Stimulated activated naive CD8-positive, alpha-beta T cell treated with anti-CD3 and anti-CD28 coated beads, Interleukin-15, amount 100 ng/mL, for 72 hours (primary cell): ENCODE measurements around the gene UQCRHL.
"Not testable (repeated sequence)": the region's sequence is repeated elsewhere in the genome, so short reads cannot be mapped to it uniquely, and the experiment has no call there.

Experiments
- ATAC-seq: fragments of 150-1000 bp; cut with Tn5 transposase; 2 replicates; pipeline ENCODE4 v1.10.0; 2021; ENCODE audit warnings: mild to moderate bottlenecking, moderate library complexity
- DNase-seq, 2 donors: peaks; one replicate each; pipeline ENCODE4 v3.0.0; 2021 to 2022
- H3K27ac Mint-ChIP-seq, 2 donors: one replicate each; pipeline ENCODE4 v1.8.0; 2022; ENCODE audit warnings: mild to moderate bottlenecking in 2 of 2, mixed read lengths in 2 of 2, moderate library complexity in 2 of 2
- H3K27me3 Mint-ChIP-seq: one replicate; pipeline ENCODE4 v1.8.0; 2022; ENCODE audit warnings: mixed read lengths
- H3K4me1 Mint-ChIP-seq: one replicate; pipeline ENCODE4 v1.8.0; 2022; ENCODE audit warnings: mild to moderate bottlenecking, mixed read lengths
- H3K4me3 Mint-ChIP-seq, 2 donors: one replicate each; pipeline ENCODE4 v1.8.0; 2022; ENCODE audit warnings: mild to moderate bottlenecking in 2 of 2, mixed read lengths in 2 of 2, moderate library complexity in 1 of 2
- H3K9me3 Mint-ChIP-seq, 2 donors: one replicate each; pipeline ENCODE4 v1.8.0; 2022; ENCODE audit warnings: mixed read lengths in 2 of 2

UQCRHL gene

DNA sequence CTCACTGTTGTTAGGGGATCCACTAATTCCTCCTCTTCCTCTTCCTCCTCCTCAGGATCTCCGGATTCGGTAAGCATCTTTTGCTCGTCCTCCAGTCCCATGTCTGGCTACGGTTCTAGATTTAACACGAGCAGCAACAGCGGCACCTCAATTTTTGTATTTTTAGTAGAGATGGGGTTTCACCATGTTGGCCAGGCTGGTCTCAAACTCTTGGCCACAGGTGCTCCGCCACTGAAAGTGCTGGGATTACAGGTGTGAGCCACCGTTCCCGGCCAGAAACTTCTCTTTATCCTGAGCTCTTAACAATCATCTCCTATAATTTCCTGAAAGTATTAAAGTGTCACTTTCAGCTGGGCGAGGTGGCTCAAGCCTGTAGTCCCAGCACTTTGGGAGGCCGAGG lies at the start of gene UQCRHL:
Gene UQCRHL (minus strand): TSS at position 101 of the 400 bp plus-strand sequence. CDS start 0 bp downstream, at position 101.
- H3K9me3 Mint-ChIP-seq, H3K4me3 Mint-ChIP-seq, H3K4me1 Mint-ChIP-seq, H3K27me3 Mint-ChIP-seq, DNase-seq, ATAC-seq: not testable (repeated sequence)
- H3K27ac Mint-ChIP-seq: peak within 1 kb of the TSS in 1 of 2 donors; percentile 69

- Mint-ChIP-seq H3K27me3 (no peaks in the 10 kb centered on the region), H3K4me1 (peaks cover 28% of the 10 kb centered on the region), H3K4me3 (no peak overlapping the region), H3K27ac (no peak overlapping the region), H3K9me3 (no peaks in the 10 kb centered on the region)
- ATAC-seq: no peak
- no peak for DNase-seq
These were observed 49.4 kb upstream of the UQCRHL start for GRCh38 chr1:15856888-15857287.

DNA sequence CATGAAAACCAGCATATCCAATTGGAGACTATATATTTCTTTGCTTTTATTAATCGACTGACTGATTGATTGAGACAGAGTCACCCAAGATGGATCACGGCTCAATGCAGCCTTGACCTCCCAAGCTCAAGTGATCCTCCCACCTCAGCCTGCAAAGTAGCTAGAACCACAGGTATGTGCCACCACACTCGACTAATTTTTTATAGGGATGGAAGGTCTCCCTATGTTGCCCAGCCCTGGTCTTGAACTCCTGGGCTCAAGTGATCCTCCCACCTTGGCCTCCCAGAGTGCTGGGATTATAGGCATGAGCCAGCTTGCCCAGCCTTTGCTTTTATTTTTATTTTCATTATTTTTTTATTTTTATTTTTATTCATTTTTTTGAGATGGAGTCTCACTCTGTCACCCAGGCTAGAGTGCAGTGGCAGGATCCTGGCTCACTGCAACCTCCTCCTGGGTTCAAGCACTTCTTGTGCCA lies 45.4 kb upstream of the UQCRHL start:
- Mint-ChIP-seq H3K27me3 (no peaks in the 10 kb centered on the region), H3K4me3 (no peak overlapping the region), H3K9me3 (no peaks in the 10 kb centered on the region), H3K27ac (no peak overlapping the region), H3K4me1 (peaks cover 44% of the 10 kb centered on the region)
- no peak for ATAC-seq
- no peak for DNase-seq

- no peaks in the 10 kb centered on the region for H3K9me3 Mint-ChIP-seq
- ATAC-seq: no peak
- H3K4me1 Mint-ChIP-seq: peaks cover 43% of the 10 kb centered on the region
- no peak overlapping the region for H3K27ac Mint-ChIP-seq
- H3K27me3 Mint-ChIP-seq: no peaks in the 10 kb centered on the region
- H3K4me3 Mint-ChIP-seq: peak overlapping the region; percentile 21 to 54
- no peak for DNase-seq
These were observed 44.8 kb upstream of the UQCRHL start for GRCh38 chr1:15852036-15852827.

DNA sequence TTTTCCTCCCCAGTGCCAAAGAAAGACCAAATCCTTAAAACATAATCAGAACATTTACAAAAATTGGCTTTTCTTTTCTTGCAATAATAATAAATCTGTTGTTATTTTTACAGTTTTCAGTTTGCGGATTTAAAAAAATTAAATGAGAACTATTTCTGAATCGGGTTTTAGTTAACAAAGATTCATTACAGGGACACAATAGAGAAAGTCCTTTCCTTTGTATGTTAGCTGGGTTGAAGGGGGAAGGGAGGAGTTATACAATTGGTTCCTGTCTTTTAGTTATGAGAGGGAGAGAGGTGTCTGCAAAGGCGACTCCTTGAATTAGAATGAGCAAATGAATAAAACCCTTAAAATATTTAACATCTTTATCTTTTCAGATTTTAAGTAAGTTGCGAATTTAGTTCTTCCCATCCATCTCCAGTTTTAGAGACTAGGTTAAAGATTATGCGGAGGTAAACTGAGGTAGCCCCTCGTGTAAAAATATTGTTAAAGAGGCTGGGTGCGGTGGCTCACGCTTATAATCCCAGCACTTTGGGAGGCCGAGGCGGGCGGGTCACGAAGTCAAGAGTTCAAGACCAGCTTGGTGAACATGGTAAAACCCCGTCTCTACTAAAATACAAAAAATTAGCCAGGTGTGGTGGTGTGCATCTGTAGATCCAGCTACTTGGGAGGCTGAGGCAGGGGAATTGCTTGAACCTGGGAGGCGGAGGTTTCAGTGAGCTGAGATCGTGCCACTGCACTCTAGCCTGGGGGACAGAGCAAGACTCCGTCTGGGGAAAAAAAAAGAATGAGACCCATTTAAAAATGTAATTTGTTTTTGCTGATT lies 44.0 kb upstream of the UQCRHL start:
- peak overlapping the region; percentile 53 to 68 for H3K4me3 Mint-ChIP-seq
- ATAC-seq (no peak), DNase-seq (no peak)
- H3K27ac Mint-ChIP-seq: peak overlapping the region in 1 of 2 donors; percentile 48
- peaks cover 43% of the 10 kb centered on the region for H3K4me1 Mint-ChIP-seq
- H3K9me3 Mint-ChIP-seq: no peaks in the 10 kb centered on the region
- H3K27me3 Mint-ChIP-seq: no peaks in the 10 kb centered on the region

- Mint-ChIP-seq H3K4me3 (peak overlapping the region; percentile 65 to 97), H3K27ac (peak overlapping the region in 1 of 2 donors; percentile 34), H3K4me1 (peaks cover 52% of the 10 kb centered on the region), H3K27me3 (no peaks in the 10 kb centered on the region), H3K9me3 (no peaks in the 10 kb centered on the region)
- no peak for DNase-seq
- no peak for ATAC-seq
These were observed 43.1 kb upstream of the UQCRHL start for GRCh38 chr1:15850471-15851001.

DNA sequence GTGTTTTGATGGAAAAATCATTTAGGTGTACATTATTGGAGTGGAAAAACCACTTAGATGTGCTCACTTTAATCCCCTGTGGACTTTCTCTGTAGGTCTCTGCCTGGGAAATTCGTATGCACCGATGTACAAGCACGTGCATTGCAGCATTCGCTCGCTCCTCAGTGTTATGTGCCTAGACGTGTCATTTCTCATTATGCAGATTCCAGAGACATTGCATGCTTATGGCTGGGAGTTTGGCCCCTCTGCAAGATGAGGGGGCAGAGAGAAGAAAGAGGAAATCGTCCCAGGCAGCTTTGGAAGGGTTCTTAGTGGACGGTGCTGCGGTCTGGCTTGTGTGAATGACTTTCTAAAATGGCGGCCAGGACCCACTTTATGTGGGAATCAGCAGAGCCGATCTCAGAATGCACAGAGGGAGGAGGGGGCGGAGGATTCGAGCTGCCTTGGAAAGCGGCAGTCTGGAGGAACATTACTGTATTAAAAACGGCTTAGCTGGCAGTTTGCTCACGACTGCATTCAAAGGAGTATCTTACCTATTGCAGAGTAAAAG lies 42.4 kb upstream of the UQCRHL start:
- ATAC-seq: no peak
- no peaks in the 10 kb centered on the region for H3K9me3 Mint-ChIP-seq
- H3K4me1 Mint-ChIP-seq: peaks cover 59% of the 10 kb centered on the region
- H3K4me3 Mint-ChIP-seq: peak overlapping the region; percentile 96 to 97
- peak overlapping the region; percentile 93 to 99 for H3K27ac Mint-ChIP-seq
- no peaks in the 10 kb centered on the region for H3K27me3 Mint-ChIP-seq
- DNase-seq: peak in 1 of 2 donors; percentile 7

DNA sequence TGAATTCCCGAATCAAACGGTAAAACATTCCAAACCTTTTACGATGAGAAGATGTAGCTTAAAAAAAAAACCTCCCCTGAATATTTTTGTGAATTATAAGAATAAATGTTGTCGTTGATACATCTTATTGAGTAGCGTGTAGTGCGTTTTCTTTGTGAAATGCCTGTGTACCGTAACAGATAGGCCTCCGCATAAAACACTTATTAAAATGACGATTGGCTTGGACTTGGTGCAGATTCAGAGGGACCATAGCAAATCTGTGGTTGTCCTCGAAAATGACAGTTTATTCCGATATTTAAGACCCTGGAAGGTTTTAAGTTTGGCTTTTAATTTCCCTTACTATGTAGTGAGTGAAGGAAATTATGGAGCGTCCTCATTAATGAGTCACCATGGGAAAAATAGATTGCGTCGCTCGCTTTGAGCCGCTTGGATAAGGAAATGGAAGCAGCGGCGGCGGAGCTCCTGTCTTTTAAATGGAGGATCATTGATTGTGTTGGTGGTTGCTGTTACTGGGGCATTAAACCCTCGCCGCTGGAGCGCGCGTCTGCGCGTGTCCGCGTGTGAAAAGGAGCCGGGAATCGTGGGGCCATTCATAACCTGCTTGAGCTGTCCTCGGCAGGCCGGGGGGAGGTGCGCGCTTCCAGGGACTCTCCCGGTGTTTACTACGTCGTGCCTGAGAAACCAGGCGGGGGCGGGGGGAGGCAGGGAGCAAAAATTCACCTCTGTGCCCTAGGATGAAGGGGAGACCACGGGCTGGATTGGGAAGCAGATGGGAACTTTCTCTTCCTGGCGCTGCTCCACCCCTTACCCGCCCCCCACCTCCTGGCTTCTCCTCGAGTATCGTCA lies 41.7 kb upstream of the UQCRHL start:
- ATAC-seq: no peak
- H3K4me3 Mint-ChIP-seq: peak overlapping the region; percentile 96 to 97

GRCh38 chr1:15848143-15848928 lies 40.9 kb upstream of the UQCRHL start:
- Mint-ChIP-seq H3K9me3 (no peaks in the 10 kb centered on the region), H3K4me1 (peaks cover 64% of the 10 kb centered on the region), H3K27ac (peak overlapping the region; percentile 93 to 99), H3K27me3 (no peaks in the 10 kb centered on the region), H3K4me3 (peak overlapping the region; percentile 96 to 97)
- ATAC-seq (peak; percentile 19), DNase-seq (peak; percentile 60 to 66)

More for the DNA sequence above, 41.7 kb upstream of the UQCRHL start:
- no peaks in the 10 kb centered on the region for H3K27me3 Mint-ChIP-seq
- H3K9me3 Mint-ChIP-seq: no peaks in the 10 kb centered on the region
- H3K27ac Mint-ChIP-seq: peak overlapping the region; percentile 93 to 99
- DNase-seq: peak; percentile 51 to 64
- H3K4me1 Mint-ChIP-seq: peaks cover 64% of the 10 kb centered on the region

- DNase-seq (no peak), ATAC-seq (peak; percentile 18)
- Mint-ChIP-seq H3K4me1 (peaks cover 64% of the 10 kb centered on the region), H3K27me3 (no peaks in the 10 kb centered on the region), H3K9me3 (no peaks in the 10 kb centered on the region), H3K4me3 (peak overlapping the region; percentile 94), H3K27ac (peak overlapping the region; percentile 93 to 97)
These were observed 40.4 kb upstream of the UQCRHL start for GRCh38 chr1:15847893-15848142.

- peak; percentile 98 to 99 for DNase-seq
- peaks cover 62% of the 10 kb centered on the region for H3K4me1 Mint-ChIP-seq
- peak; percentile 90 for ATAC-seq
- no peaks in the 10 kb centered on the region for H3K27me3 Mint-ChIP-seq
- H3K9me3 Mint-ChIP-seq: no peaks in the 10 kb centered on the region
- H3K27ac Mint-ChIP-seq: peak within 1 kb of the TSS; percentile 93 to 99
- peak within 1 kb of the TSS; percentile 96 to 97 for H3K4me3 Mint-ChIP-seq
These were observed 39.8 kb upstream of the UQCRHL start, which contains the start of gene SPEN for GRCh38 chr1:15847100-15847892. SPEN (plus strand) TSS chr1:15847707; CDS start chr1:15848068, 361 bp downstream.

- H3K9me3 Mint-ChIP-seq, H3K27me3 Mint-ChIP-seq, DNase-seq, ATAC-seq, H3K27ac Mint-ChIP-seq: not testable (repeated sequence)
- peak overlapping the region; percentile 94 for H3K4me3 Mint-ChIP-seq
- peaks cover 50% of the 10 kb centered on the region for H3K4me1 Mint-ChIP-seq
These were observed 38.6 kb upstream of the UQCRHL start for GRCh38 chr1:15846056-15846455.

DNA sequence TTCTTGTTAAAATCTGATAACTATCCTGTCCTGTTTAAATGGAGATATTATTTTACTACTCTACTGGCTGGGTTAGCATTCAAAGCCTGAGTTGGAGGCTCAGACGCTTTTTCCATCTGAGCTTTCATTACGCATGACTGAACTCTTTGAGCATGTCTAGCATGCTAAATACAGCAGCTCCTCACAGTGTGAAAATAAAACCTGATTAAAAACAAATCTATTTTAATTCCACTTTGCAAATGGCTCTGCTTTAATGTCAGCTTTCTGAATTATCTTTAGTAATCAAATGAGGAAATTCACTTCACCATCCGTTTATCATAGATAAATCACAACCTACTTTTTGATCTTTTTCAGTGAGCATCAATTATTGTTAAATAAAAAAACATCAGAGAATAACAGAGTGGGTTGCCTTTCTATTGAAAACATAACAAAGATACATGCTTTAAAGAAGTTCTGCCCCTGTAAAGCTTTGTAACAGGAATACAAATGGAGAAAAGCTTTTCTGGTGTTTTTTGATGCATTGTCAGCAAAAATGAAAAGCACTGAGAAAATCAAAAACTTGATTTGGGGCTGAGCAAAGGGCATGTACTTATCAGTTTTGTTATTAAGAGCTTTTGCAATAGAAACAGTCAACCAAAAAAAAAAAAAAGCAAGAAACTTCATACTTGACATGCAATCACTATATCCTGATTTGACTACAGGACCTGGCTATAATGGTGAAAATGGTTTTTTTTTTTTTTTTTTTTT lies 36.5 kb upstream of the UQCRHL start:
- no peak overlapping the region for H3K27ac Mint-ChIP-seq

More for the DNA sequence above, 36.5 kb upstream of the UQCRHL start:
- H3K4me3 Mint-ChIP-seq: no peak overlapping the region
- no peak for DNase-seq
- no peaks in the 10 kb centered on the region for H3K27me3 Mint-ChIP-seq
- peaks cover 29% of the 10 kb centered on the region for H3K4me1 Mint-ChIP-seq
- ATAC-seq: no peak
- no peaks in the 10 kb centered on the region for H3K9me3 Mint-ChIP-seq
